ENCODE results near the gene CD300A.
A peak's percentile ranks its signal among the peaks of the same experiment; 100 is the strongest.

CD300A gene

GRCh38 chr17:74520790-74521480, 54.5 kb downstream of the CD300A start:
- DNase-seq (ENCODE audit: low spot score), result peak; percentile 23

DNA sequence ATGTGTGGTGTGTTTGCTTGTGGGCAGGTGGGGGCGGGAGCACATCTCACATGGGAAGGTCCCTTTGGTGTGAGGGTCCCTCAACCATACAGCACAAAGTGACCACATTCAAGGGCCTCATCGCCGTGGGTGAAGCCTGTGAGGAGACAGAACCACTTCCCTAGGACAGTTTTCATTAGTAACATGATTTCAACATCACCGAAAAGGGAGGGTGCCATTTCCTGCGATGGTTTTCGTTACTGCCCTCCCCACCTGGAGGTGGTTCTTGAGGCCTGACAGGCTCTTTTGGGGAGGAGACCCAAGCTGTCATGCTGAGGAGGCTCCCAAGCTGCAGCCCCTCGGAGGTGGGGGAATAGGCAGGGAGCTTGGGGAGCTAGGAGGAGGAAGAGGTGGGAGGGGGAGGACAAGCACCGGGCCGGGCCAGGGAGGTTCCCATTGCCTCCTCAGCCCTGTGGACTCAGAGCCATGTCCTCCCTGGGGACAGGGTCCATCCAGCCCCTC, 55.3 kb downstream of the CD300A start:
- no peak for DNase-seq (ENCODE audit: low spot score)

DNA sequence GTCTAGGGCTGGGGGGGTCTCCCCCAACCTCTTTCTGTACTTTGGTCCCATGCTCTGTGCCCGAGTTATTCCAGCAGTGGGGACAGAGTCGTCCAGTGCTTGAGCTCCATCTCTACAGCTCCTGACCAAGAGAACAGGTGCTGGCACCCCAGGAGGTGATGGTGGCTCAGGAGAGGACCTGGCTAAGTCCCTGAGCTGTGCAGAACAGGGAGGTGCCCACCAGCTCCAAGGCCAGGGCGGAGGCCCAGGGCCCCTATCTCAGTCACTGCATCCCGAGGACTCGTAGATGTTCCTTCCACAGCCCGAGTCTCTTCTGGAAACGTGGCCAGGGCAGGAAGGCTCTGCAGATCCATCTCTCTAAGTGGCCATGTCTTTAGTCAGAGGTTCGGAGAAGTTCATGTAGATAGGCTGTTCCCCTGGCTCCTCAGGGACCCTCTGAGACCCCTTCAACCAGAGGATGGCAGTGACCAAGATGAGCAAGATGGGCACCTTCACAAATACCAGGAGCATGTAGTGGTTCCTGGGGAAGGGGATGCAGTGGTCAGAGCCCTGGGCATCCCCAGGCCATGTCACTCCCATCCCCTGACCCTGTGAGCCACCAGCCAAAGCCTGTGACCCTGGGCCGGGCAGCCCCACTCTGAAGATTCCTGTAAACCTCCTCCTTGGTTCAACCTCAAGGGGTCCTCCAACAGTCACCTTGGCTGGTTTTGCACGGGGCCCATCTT, 56.1 kb downstream of the CD300A start:
- no peak for DNase-seq (ENCODE audit: low spot score)

DNA sequence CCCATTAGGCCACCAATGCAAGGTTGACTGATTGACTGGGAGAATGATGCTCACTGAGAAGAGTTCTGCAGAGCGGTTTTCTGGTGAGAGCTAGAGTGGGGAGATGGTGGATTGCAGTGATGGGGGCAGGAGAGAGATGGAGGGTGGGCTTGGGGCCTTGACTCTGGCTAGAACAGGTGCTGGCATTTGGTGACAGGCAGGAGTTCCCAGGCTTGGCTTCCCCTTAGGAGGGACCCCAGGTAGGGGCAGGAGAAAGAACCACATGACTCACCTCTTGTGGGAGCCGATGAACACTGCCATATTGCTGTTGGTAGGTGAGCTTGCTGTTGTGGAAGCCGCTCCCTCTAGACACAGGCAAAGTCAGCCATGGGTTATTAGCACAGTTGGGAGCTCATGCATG, 56.9 kb downstream of the CD300A start:
- no peak for DNase-seq (ENCODE audit: low spot score)

- no peak for DNase-seq (ENCODE audit: low spot score)
Observed at GRCh38 chr17:74524653-74525464, 58.4 kb downstream of the CD300A start.

DNA sequence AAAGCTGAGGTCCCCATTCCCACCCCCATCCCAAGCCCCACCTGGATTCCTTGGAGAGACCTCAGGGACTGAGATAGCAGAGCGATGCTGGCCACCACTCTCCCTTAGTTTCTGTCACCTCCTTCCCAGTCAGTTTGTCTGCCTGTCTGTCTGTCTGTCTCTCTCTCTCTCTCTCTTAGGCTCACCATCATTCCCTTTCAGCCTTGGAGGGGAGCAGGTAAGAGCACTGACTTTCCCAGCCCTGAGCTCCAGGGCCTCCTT, 59.0 kb downstream of the CD300A start:
- no peak for DNase-seq (ENCODE audit: low spot score)

DNA sequence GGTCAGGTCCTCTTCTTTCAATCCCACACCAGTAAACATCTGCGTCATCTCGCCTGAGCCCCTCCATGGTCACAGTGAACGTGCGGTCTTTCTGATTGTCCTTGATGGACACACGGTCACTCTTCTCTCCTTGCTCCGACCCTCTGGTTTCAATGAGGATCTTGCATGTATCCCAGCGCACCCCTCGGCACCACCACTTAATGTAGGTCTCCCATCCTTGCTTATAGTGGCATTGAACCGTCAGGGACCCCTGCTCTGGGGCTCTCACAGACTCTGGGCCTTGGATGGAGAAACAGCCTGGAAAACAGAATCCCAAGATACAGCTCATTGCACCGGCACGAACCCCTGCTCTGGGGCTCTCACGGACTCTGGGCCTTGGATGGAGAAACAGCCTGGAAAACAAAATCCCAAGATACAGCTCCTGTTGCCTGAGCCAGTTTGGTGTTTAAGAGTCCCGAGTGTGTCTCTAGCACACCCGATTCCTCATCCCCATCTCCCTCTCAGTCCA, 59.4 kb downstream of the CD300A start:
- no peak for DNase-seq (ENCODE audit: low spot score)

DNA sequence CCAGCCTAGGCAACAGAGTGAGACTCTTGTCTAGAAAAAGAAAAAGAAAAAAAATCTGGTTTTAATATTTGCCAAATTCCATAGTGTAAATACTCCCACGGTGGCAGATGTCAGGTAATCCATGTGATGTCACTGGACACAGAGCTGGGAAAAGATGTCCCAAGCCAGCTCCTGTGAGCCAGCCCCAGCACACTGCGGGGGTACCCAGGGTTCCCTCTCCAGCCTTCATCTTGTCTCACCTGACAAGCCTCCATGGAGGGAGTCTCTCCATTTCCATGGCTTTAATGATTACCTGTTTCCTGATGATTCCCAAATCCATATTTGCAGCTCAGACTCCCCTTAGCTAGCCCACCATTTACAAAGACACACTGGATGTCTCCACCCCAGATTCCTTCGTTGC, 60.2 kb downstream of the CD300A start:
- no peak for DNase-seq (ENCODE audit: low spot score)

- DNase-seq (ENCODE audit: low spot score), result no peak
Observed at GRCh38 chr17:74527081-74527480, 60.6 kb downstream of the CD300A start.

DNA sequence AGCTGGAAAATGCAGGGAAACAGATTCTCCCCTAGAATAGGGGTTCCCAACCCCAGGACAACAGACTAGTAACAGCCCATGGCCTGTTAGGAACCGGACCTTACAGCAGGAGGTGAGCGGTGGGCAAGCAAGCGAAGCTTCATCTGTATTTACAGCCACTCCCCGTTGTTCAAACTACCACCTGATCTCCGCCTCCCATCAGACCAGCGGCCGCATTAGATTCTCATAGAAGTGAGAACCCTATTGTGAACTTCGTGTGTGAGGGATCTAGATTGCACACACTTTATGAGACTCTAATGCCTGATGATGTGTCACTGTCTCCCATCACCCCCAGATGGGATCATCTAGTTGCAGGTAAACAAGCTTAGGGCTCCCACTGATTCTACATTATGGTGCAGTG, 61.3 kb downstream of the CD300A start:
- no peak for DNase-seq (ENCODE audit: low spot score)

DNA sequence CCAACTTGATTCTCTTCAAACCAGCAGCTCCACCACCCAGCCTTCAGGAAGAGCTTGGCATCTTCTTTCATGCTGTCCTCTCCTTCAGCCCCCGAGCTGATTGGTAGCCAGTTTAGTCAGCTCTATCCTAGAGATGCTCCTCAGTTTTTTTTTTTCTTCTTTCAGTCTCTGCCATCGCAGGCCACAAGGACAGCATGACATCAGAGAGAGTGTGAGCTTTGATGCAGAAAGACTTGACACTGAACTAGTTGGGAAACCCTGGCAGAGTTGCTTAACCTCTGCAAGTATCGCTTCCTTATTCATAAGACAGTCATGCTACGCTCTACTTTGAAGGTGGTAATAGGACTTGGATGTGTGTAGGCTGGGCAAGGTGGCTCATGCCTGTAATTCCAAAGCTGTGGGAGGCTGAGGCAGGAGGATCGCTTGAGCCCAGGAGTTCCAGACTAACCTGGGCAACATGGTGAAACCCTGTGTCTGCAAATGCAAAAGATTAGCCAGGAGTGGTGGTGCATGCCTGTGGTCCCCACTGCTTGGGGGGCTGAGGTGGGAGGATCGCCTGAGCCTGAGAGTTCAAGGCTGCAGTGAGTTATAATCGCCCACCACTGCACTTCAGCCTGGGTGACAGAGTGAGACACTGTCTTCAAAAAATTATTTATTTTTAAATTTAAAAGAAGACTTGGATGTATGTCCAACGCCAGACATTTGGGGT, 62.2 kb downstream of the CD300A start:
- no peak for DNase-seq (ENCODE audit: low spot score)

DNA sequence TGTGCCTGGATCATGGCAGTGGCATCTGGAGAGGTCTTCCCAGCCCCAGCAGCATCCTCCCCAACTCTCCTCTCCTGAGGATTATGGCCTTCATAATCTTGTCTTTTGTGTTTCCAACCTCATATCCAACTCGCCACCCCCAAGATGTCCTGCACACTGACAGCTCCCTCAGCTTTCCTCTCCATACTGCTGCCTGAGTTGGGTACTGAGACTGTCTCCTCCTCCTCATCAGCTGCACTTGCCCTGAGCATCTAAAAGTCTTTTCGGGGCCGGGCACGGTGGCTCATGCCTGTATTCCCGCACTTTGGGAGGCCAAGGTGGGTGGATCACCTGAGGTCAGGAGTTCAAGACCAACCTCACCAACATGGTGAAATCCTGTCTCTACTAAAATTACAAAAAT, 62.8 kb downstream of the CD300A start:
- no peak for DNase-seq (ENCODE audit: low spot score)

DNA sequence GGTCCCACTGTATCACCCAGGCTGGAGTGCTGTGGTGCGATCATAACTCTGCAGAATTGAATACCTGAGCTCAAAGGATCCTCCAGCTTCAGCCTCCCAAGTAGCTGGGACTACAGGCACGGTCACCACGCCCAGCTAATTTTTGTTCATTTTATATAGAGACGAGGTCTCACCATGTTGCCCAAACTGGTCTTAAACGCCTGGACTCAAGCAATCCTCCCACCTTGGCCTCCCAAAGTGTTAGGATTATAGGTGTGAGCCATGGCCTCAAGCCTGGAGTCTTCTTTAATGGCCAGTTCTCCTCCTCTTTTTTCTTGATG, 64.4 kb downstream of the CD300A start:
- no peak for DNase-seq (ENCODE audit: low spot score)

DNA sequence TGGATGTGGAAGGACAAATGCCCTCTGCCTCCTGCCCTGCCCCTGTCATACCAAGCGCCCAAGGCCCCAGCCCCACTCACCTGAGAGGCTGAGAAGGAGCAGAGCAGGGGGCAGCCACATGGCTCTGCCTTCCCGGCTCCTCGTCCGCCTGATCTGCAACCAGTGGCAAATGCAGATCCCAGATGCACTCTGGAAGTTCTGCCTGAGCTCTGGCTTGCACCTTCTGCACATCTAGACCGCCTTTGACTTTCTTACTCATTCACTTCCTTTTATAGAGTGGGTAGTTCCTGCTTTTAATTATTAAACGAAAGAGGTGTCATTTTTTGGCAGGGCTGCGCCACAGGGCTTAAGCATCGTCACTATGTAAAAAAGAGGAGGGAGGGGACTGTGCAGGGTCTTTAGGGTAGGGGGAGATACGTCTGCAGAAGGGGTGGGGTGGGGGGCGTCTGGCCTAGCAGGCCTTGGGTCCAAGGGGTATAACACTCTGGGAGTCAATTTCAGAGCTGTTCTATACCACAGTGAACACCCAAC, 64.9 kb downstream of the CD300A start, which contains the start of gene CD300LB:
CD300LB (minus strand) TSS at position 245 of the 531 bp plus-strand sequence; CDS start at position 120, 125 bp downstream.
- DNase-seq (ENCODE audit: low spot score), result no peak

DNA sequence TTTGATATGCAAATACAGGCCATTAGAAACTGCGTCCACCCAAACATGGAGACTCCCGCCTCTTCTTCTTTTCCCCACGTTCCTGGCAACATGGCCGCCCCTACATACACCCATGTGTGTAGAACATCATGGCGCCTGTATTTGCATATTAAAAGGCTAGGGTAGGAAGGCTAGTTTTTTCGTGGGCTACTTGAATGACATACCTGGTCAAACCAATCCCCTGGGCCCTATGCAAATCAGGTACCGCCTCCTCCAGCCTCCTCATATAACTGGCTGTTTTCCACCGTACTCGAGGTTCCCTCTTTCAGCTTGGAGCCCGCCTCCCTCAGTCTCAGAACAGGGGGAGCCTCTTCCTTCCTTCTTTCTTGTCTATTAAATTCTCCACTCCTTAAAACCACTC, 65.7 kb downstream of the CD300A start:
- no peak for DNase-seq (ENCODE audit: low spot score)

All from LoVo (cell line).